K562 (cell line): ENCODE measurements around the gene CDRT4. TPM values are rescaled to one million over a fixed set of nuclear protein-coding genes. Genes with fewer than 3 reads are reported as not detected.

ENCODE experiments used
- ATAC-seq: fragments of 200-7000 bp; cut with Tn5 transposase; 3 replicates; pipeline ENCODE4 v1.9.1; 2020; ENCODE audit warnings: moderate library complexity
- BruUV-seq: library from RNA; stranded (reverse); fragments of 400-500 nt; replicated peaks from 2 replicates; lab custom pipeline; 2021; lab: Mats Ljungman, UMichigan
- CTCF ChIA-PET: fragments of 300-600 bp; formaldehyde crosslinking; extraction: SDS; loops from one replicate; lab custom pipeline; 2021; ENCODE audit warnings: low intra/inter-chr PET ratio; lab: Yijun Ruan, JAX
- POLR2A ChIA-PET: fragments of 300-600, 350-650 bp; sonication (Branson Sonifier 250); formaldehyde crosslinking; extraction: SDS; loops from one replicate; lab custom pipeline; 2021; ENCODE audit warnings: antibody characterized with exemption, inconsistent platforms; lab: Yijun Ruan, JAX
- DNase-seq, 4 experiments: peaks; one replicate each; pipeline versions ENCODE4 v3.0.0 to v3.0.0-alpha.2; 2011 to 2018; ENCODE audit warnings: low spot score in 3 of 4, mixed read lengths in 3 of 4; ENCODE audit errors: extremely low read depth in 1 of 4
- FAIRE-seq: peaks from 2 replicates; lab custom pipeline; 2011; peaks lifted over from hg19 to GRCh38; lab: Jason Lieb, UNC
- H2AFZ ChIP-seq: 2 replicates; pipeline ENCODE4 v1.6.0; 2011; ENCODE audit warnings: low read depth, low read length, control low read depth, inconsistent platforms
- H3K27ac ChIP-seq: fragments of 200-600 bp; 3 replicates; pipeline ENCODE4 v1.8.0; 2011; ENCODE audit warnings: low read depth, mild to moderate bottlenecking, control low read depth, inconsistent platforms, low read length, moderate library complexity, mixed read lengths; ENCODE audit errors: extremely low read depth
- H3K27me3 ChIP-seq, 2 experiments: fragments of 300-600 bp in 1 of 2; 2 replicates in 1 of 2; 3 replicates in 1 of 2; pipeline versions ENCODE4 v1.6.0 to v1.8.0; 2011; ENCODE audit warnings: inconsistent platforms in 2 of 2, low read length in 2 of 2, mild to moderate bottlenecking in 1 of 2, mixed read lengths in 1 of 2, moderate library complexity in 1 of 2; ENCODE audit not compliant: control insufficient read depth in 2 of 2, insufficient read depth in 2 of 2
- H3K36me3 ChIP-seq: fragments of 300-600 bp; 3 replicates; pipeline ENCODE4 v1.8.0; 2011; ENCODE audit warnings: mild to moderate bottlenecking, low read length, inconsistent platforms; ENCODE audit not compliant: control insufficient read depth, insufficient read depth
- H3K4me1 ChIP-seq, 2 experiments: fragments of 200-600 bp in 1 of 2; replicated peaks in 1 of 2; 2 replicates in 1 of 2; 3 replicates in 1 of 2; pipeline versions ENCODE4 v1.5.1 to v1.8.0; 2011; ENCODE audit warnings: inconsistent platforms in 2 of 2, low read length in 2 of 2, mild to moderate bottlenecking in 1 of 2, mixed read lengths in 1 of 2, moderate library complexity in 1 of 2; ENCODE audit not compliant: control insufficient read depth in 2 of 2, insufficient read depth in 2 of 2
- H3K4me2 ChIP-seq: 2 replicates; pipeline ENCODE4 v1.6.1; 2011; ENCODE audit warnings: low read length, control low read depth, inconsistent platforms, mixed read lengths; ENCODE audit not compliant: insufficient read depth
- H3K4me3 ChIP-seq: fragments of 200-600 bp; sonication (generic), shearing (Covaris generic); 2 replicates; pipeline ENCODE4 v1.5.1; 2016; ENCODE audit warnings: control low read depth, inconsistent platforms
- H3K79me2 ChIP-seq: fragments of 200-600 bp; 3 replicates; pipeline ENCODE4 v1.8.0; 2011; ENCODE audit warnings: low read length, inconsistent platforms; ENCODE audit not compliant: control insufficient read depth, insufficient read depth
- H3K9ac ChIP-seq, 2 experiments: 2 replicates each; pipeline versions ENCODE4 v1.6.0 to v1.6.1; 2011; ENCODE audit warnings: low read depth in 2 of 2, low read length in 2 of 2, control low read depth in 1 of 2, inconsistent platforms in 1 of 2, mild to moderate bottlenecking in 1 of 2, mixed read lengths in 1 of 2; ENCODE audit not compliant: insufficient read depth in 1 of 2
- H3K9me1 ChIP-seq: one replicate; pipeline ENCODE4 v1.6.0; 2011; ENCODE audit warnings: inconsistent platforms, mild to moderate bottlenecking, low read length, moderate library complexity; ENCODE audit not compliant: control insufficient read depth, insufficient read depth
- H3K9me3 ChIP-seq: replicated peaks from 2 replicates; pipeline ENCODE4 v1.5.1; 2011; ENCODE audit warnings: low read depth, low read length, inconsistent platforms; ENCODE audit not compliant: control insufficient read depth, insufficient read depth
- H4K20me1 ChIP-seq: replicated peaks from 2 replicates; pipeline ENCODE4 v1.6.1; 2011; ENCODE audit warnings: low read length, inconsistent platforms, mixed read lengths; ENCODE audit not compliant: control insufficient read depth, insufficient read depth
- ESRRB ChIP-seq: fragments of 250-450 bp; sonication (Bioruptor Pico); IDR thresholded peaks from 2 replicates; pipeline ENCODE4 v1.5.0; 2020; ENCODE audit warnings: mild to moderate bottlenecking, moderate library complexity, borderline replicate concordance
- IRF9 ChIP-seq: fragments of 450-650 bp; IDR thresholded peaks from 2 replicates; pipeline ENCODE4 v1.6.1; 2016; ENCODE audit warnings: missing biosample characterization, missing genetic modification characterization
- NFATC3 ChIP-seq: fragments of 450-650 bp; IDR thresholded peaks from 2 replicates; pipeline ENCODE4 v1.6.1; 2017; ENCODE audit warnings: mild to moderate bottlenecking
- NKRF ChIP-seq: fragments of 450-650 bp; IDR thresholded peaks from 2 replicates; pipeline ENCODE4 v1.6.1; 2016; ENCODE audit warnings: borderline replicate concordance
- POLR2A ChIP-seq: fragments of 450-650 bp; conservative IDR thresholded peaks from 2 replicates; pipeline ENCODE4 v1.6.1; 2016
- SMAD1 ChIP-seq: fragments of 150-350 bp; IDR thresholded peaks from 2 replicates; pipeline ENCODE4 v1.6.1; 2014; ENCODE audit warnings: low read length, low read depth; ENCODE audit not compliant: partially characterized antibody
- SMARCA4 ChIP-seq: fragments of 450-650 bp; IDR thresholded peaks from 2 replicates; pipeline ENCODE4 v1.6.1; 2016
- ZBTB12 ChIP-seq: fragments of 250-450 bp; sonication (Bioruptor Pico); IDR thresholded peaks from 2 replicates; pipeline ENCODE4 v1.4.0; 2020
- ZEB2 ChIP-seq: fragments of 450-650 bp; IDR thresholded peaks from 2 replicates; pipeline ENCODE4 v1.6.1; 2016
- ZNF12 ChIP-seq: sonication (generic); formaldehyde crosslinking; IDR thresholded peaks from 2 replicates; pipeline ENCODE4 v1.4.0; 2020; ENCODE audit warnings: mild to moderate bottlenecking, missing genetic modification reagents
- ZNF174 ChIP-seq: fragments of 250-450 bp; sonication (Bioruptor Pico); IDR thresholded peaks from 2 replicates; pipeline ENCODE4 v1.4.0; 2020; ENCODE audit warnings: mild to moderate bottlenecking
- ZNF197 ChIP-seq: fragments of 200-800 bp; sonication (Bioruptor generic); IDR thresholded peaks from 2 replicates; pipeline ENCODE4 v1.6.1; 2016; ENCODE audit warnings: low read depth, missing genetic modification characterization, missing compliant biosample characterization
- ZNF263 ChIP-seq: sonication (generic); formaldehyde crosslinking; IDR thresholded peaks from 2 replicates; pipeline ENCODE4 v1.8.0; 2022; ENCODE audit warnings: mild to moderate bottlenecking, missing genetic modification reagents, borderline replicate concordance
- ZNF280A ChIP-seq: fragments of 450-650 bp; IDR thresholded peaks from 2 replicates; pipeline ENCODE4 v1.6.1; 2018; ENCODE audit warnings: mild to moderate bottlenecking, low read depth; ENCODE audit not compliant: partially characterized antibody
- ZNF347 ChIP-seq: fragments of 450-650 bp; formaldehyde crosslinking; IDR thresholded peaks from 2 replicates; pipeline ENCODE4 v1.4.0; 2020; ENCODE audit warnings: low read depth, mild to moderate bottlenecking, moderate library complexity
- ZNF444 ChIP-seq: fragments of 250-450 bp; sonication (Bioruptor Pico); IDR thresholded peaks from 2 replicates; pipeline ENCODE4 v1.4.0; 2020; ENCODE audit warnings: mild to moderate bottlenecking, moderate library complexity
- ZNF561 ChIP-seq: fragments of 450-650 bp; formaldehyde crosslinking; conservative IDR thresholded peaks from 2 replicates; pipeline ENCODE4 v1.4.0; 2020; ENCODE audit warnings: mild to moderate bottlenecking, moderate library complexity
- WGBS: fragments of 100-300 bp; shearing (Covaris generic); methylation state at CpG from one replicate; pipeline ENCODE4 v1.1.6; 2016; ENCODE audit warnings: low coverage, mixed read lengths; ENCODE audit not compliant: insufficient coverage; ENCODE audit errors: missing lambda C conversion rate; 5-methylcytosine and 5-hydroxymethylcytosine counted together
- in situ Hi-C: fragments of 300-500 bp; cut with MboI; formaldehyde crosslinking; loops from 4 replicates; pipeline ENCODE4 v1.15.0; 2018; ENCODE audit warnings: inconsistent platforms, mixed read lengths
- intact Hi-C: fragments of 100-400 bp; cut with micrococcal nuclease; formaldehyde crosslinking; loops from 2 replicates; pipeline ENCODE4 v1.14.2; 2022
- polyA plus RNA-seq, 8 experiments: library from polyadenylated mRNA; depleted of rRNA in 4 of 8; stranded (reverse) in 5 of 8; unstranded in 3 of 8; fragments of >200 nt; fragmentation: Nextera tagmentation in 2 of 8; fragmentation: Illumina TruSeq in 1 of 8; extraction: Ambion mirVana in 2 of 8; extraction: Trizol in 1 of 8; gene quantifications; 2 replicates each; pipeline versions ENCODE4 v1.2.1 to v1.2.3, GENCODE V29; 2011 to 2014; ENCODE audit warnings: inconsistent platforms in 1 of 8, missing spikeins in 1 of 8
- total RNA-seq, 7 experiments: library from RNA; depleted of rRNA in 6 of 7; stranded (reverse); fragments of >200 nt in 6 of 7; fragmentation: Illumina TruSeq in 2 of 7; extraction: Trizol in 2 of 7; gene quantifications; 2 replicates each; pipeline versions ENCODE4 v1.2.1 to v1.2.3, GENCODE V29; 2011 to 2021; ENCODE audit warnings: low replicate concordance in 1 of 7

Gene CDRT4
- total and polyA plus RNA-seq, 9 of the 15 experiments (the other 6 are each of a cell fraction or from before 2014, with no cell fraction given): 1.7 to 6.4 (median 3.5) TPM

- Histone ChIP-seq H3K4me2 (no peak overlapping the region), H3K4me3 (no peak overlapping the region), H3K36me3 (no peaks in the 10 kb centered on the region), H3K9me3 (no peaks in the 10 kb centered on the region), H3K4me1 (no peaks in the 10 kb centered on the region), H2AFZ (no peak overlapping the region), H4K20me1 (no peaks in the 10 kb centered on the region), H3K27me3 (peaks cover 0 to 29% of the 10 kb centered on the region in 2 experiments; a peak in 3 of 5 replicates), H3K9me1 (no peaks in the 10 kb centered on the region), H3K9ac (no peak overlapping the region), H3K79me2 (no peaks in the 10 kb centered on the region), H3K27ac (no peak overlapping the region)
- no TSS peak for BruUV-seq
- ChIA-PET POLR2A (no interaction called here), CTCF (no interaction called here)
- DNase-seq: no peak
- in situ Hi-C loops (no loop called here), intact Hi-C loops (no loop called here)
- FAIRE-seq: no peak
- no peak for ATAC-seq
- 3% methylated on average over 8 of the region's 8 CpGs for WGBS
- TF ChIP-seq ZNF444 (CRISPR knock-in tag) (no peak), POLR2A (no peak), SMARCA4 (no peak), IRF9 (tag) (no peak), NFATC3 (no peak), ESRRB (no peak), ZNF561 (CRISPR knock-in tag) (no peak), ZNF347 (no peak), ZNF263 (CRISPR knock-in tag) (no peak), ZNF197 (CRISPR knock-in tag) (no peak), ZNF174 (CRISPR knock-in tag) (no peak), ZNF12 (CRISPR knock-in tag) (no peak), ZEB2 (no peak), NKRF (no peak), SMAD1 (no peak), ZNF280A (no peak), ZBTB12 (no peak)
These were observed 78.9 kb downstream of the CDRT4 start for GRCh38 chr17:15388356-15389041.
